BLaER1 treated with 17β-estradiol and CSF1 and Interleukin-3, amounts not matched to agents 10 nM and 100 nM (cell line): Measurements from ENCODE around the gene NOL4L.
A peak's percentile ranks its signal among the peaks of the same experiment; 100 is the strongest.

ENCODE experiments used
- H3K27ac ChIP-seq, 11 experiments: shearing (Covaris generic); formaldehyde crosslinking; 2 replicates each; pipeline ENCODE4 v1.8.1; 2022
- H3K27me3 ChIP-seq, 11 experiments: shearing (Covaris generic); formaldehyde crosslinking; 2 replicates each; pipeline ENCODE4 v1.8.1; 2022
- H3K36me3 ChIP-seq, 11 experiments: shearing (Covaris generic); formaldehyde crosslinking; 2 replicates each; pipeline ENCODE4 v1.8.1; 2022
- H3K4me1 ChIP-seq, 10 experiments: shearing (Covaris generic); formaldehyde crosslinking; 2 replicates each; pipeline ENCODE4 v1.8.1; 2022
- H3K4me2 ChIP-seq, 11 experiments: shearing (Covaris generic); formaldehyde crosslinking; 2 replicates each; pipeline ENCODE4 v1.8.1; 2022
- H3K4me3 ChIP-seq, 10 experiments: shearing (Covaris generic); formaldehyde crosslinking; 2 replicates each; pipeline ENCODE4 v1.8.1; 2022
- H3K9ac ChIP-seq, 11 experiments: shearing (Covaris generic); formaldehyde crosslinking; 2 replicates each; pipeline ENCODE4 v1.8.1; 2022
- H3K9me3 ChIP-seq, 11 experiments: shearing (Covaris generic); formaldehyde crosslinking; replicated peaks in 1 of 11; 2 replicates each; pipeline ENCODE4 v1.8.1; 2022
- H4K20me1 ChIP-seq, 11 experiments: shearing (Covaris generic); formaldehyde crosslinking; 2 replicates each; pipeline ENCODE4 v1.8.1; 2022
- Cebpa-rat ChIP-seq, 11 experiments: shearing (Covaris generic); IDR thresholded peaks; 2 replicates each; pipeline ENCODE4 v1.8.1; 2022

The NOL4L gene

DNA sequence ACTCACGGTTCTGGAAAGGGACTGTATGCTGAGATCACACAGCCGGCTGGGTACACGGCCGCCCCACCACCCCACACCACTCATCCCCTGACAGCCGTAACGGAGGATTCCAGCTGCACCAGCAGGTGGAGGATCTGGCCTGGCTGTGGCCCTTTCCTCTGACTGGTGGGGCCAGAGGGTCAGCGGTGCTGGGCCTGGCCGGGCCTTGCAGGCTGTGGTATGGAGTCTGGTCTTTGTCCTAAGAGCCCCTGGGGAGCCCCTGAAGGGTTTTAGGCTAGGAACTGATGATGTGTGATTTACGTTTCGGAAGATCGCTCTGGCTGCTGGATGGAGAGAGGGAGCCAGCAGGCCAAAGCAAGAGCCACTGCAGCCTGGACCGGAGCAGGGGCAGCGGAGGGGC lies 26.6 kb downstream of the NOL4L start:
- Histone ChIP-seq H3K9ac (peak overlapping the region in 1 of 11 experiments; percentile 31; a peak in 1 of 22 replicates), H3K4me1 (peaks cover 56 to 88% (median 75%) of the 10 kb centered on the region in 10 experiments), H3K27ac (no peak overlapping the region; a peak in 1 of 22 replicates), H3K4me2 (peak overlapping the region in 6 of 11 experiments; percentile 5 to 85 (median 27); a peak in 7 of 22 replicates), H3K4me3 (no peak overlapping the region), H4K20me1 (peaks cover 0 to 82% (median 44%) of the 10 kb centered on the region in 11 experiments; a peak in 17 of 22 replicates), H3K27me3 (no peaks in the 10 kb centered on the region), H3K9me3 (no peaks in the 10 kb centered on the region), H3K36me3 (no peaks in the 10 kb centered on the region)
- TF ChIP-seq Cebpa-rat (IDR thresholded peaks at IDR 0.05): no peak

DNA sequence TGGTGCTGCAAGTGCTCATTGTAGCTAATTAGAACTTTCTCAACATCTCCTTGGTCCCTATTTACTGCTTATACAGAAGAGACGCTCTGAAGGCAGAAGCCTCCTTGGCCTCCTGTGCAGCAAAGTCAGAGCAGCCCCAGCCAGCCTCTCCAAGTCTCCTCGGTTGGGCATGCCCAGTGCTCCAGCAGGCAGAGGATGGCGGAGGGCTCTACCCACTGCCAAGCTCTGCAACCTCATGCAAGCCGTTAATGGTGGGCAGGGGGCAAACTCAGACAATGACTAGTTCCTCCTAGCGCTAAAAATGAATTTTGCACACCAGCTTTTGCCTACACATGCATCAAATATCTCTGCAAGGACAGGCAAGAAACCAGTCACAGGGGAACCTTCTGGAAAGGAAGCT lies 27.8 kb downstream of the NOL4L start:
- Histone ChIP-seq H3K4me3 (no peak overlapping the region), H3K27ac (no peak overlapping the region), H4K20me1 (peaks cover 0 to 87% (median 39%) of the 10 kb centered on the region in 11 experiments; a peak in 17 of 22 replicates), H3K27me3 (no peaks in the 10 kb centered on the region), H3K4me1 (peaks cover 66 to 97% (median 86%) of the 10 kb centered on the region in 10 experiments), H3K9me3 (no peaks in the 10 kb centered on the region), H3K36me3 (no peaks in the 10 kb centered on the region), H3K9ac (0 out of 22 replicates have a peak overlapping the region, but pooled peaks of 1 of the 11 experiments have one; percentile 7), H3K4me2 (peak overlapping the region in 10 of 11 experiments; percentile 8 to 37 (median 19); a peak in 9 of 22 replicates)
- TF ChIP-seq Cebpa-rat (IDR thresholded peaks at IDR 0.05): no peak

DNA sequence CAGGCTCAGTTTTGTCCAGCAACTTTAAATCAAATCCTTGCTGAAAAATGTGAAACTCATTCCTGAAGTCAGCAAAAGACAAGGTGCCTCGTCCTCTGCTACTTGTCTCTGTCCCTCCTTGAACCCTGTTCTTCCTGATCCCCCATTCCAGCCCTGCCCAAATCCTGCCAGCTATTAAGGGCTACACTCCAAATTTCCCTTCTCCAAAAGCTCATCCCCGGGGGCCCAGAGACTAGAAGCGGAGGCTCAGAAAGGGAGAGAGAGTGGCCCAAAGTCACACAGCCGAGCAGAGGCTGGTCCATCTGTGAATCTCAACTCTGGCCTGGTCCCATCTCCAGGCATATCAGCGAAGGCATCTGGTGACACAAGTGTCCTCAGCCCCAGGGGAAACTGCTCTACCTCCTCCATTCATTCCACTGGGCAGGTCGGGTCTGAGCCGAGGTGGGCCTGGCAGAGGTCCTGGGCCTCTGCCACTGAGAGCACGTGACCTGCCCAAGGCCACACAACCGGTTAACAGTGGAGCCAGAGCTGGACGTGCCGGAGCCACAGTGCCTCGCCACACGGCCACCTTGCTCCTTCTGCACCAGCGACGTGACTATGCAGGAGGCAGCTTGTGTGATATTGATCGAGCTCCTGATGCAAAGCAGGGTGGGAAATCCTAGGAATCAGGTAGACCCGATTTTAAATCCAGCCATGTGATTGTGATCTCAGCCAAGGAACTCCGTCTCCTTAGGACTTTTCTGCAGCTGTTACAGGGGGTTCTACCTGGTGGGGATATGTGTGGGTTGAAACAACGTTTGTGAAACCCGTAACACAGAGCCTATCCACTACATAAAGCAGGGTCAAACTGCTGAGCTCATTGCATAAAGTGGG lies 28.6 kb downstream of the NOL4L start:
- peak overlapping the region in 4 of 11 experiments; percentile 2 to 72 (median 47); a peak in 3 of 22 replicates for H3K27ac ChIP-seq
- peak overlapping the region in 6 of 11 experiments; percentile 12 to 29 (median 19); a peak in 3 of 22 replicates for H3K4me2 ChIP-seq

DNA sequence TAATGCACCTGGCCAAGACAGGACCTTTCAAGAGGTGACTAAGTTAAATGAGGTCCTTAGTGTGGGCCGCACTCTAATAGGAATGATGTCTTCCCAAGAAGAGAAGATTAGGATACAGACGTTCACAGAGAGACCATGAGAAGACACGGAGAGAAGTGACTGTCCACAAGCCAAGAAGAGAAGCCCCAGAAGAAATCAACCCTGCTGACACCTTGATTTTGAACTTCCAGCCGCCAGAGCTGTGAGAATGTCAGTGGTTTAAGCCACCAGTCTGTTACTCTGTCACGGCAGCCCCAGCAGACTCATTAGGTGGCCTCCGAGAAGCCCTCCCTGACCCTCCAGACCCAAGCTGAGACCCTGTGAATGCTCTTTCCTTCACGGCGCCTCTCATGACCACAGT lies 29.5 kb downstream of the NOL4L start:
- no peaks in the 10 kb centered on the region for H3K36me3 ChIP-seq
- H3K9me3 ChIP-seq: peaks cover 0 to 9% (median 3%) of the 10 kb centered on the region in 11 experiments; a peak in 9 of 22 replicates
- no peak for TF ChIP-seq Cebpa-rat (IDR thresholded peaks at IDR 0.05)
- H4K20me1 ChIP-seq: peaks cover 0 to 69% (median 22%) of the 10 kb centered on the region in 11 experiments; a peak in 14 of 22 replicates
- peak overlapping the region in 3 of 11 experiments; percentile 56 to 72 (median 71); a peak in 5 of 22 replicates for H3K27ac ChIP-seq
- peak overlapping the region in 7 of 11 experiments; percentile 65 to 82 (median 78); a peak in 11 of 22 replicates for H3K4me2 ChIP-seq
- peaks cover 56 to 80% (median 69%) of the 10 kb centered on the region in 10 experiments for H3K4me1 ChIP-seq
- no peak overlapping the region for H3K9ac ChIP-seq
- H3K4me3 ChIP-seq: no peak overlapping the region
- no peaks in the 10 kb centered on the region for H3K27me3 ChIP-seq

More for the DNA sequence above, 28.6 kb downstream of the NOL4L start:
- no peaks in the 10 kb centered on the region for H3K27me3 ChIP-seq
- no peaks in the 10 kb centered on the region for H3K36me3 ChIP-seq
- H4K20me1 ChIP-seq: peaks cover 0 to 79% (median 32%) of the 10 kb centered on the region in 11 experiments; a peak in 17 of 22 replicates
- H3K9ac ChIP-seq: peak overlapping the region in 1 of 11 experiments; percentile 38; a peak in 2 of 22 replicates
- no peaks in the 10 kb centered on the region for H3K9me3 ChIP-seq
- no peak for TF ChIP-seq Cebpa-rat (IDR thresholded peaks at IDR 0.05)
- H3K4me1 ChIP-seq: peaks cover 66 to 89% (median 78%) of the 10 kb centered on the region in 10 experiments
- no peak overlapping the region for H3K4me3 ChIP-seq

DNA sequence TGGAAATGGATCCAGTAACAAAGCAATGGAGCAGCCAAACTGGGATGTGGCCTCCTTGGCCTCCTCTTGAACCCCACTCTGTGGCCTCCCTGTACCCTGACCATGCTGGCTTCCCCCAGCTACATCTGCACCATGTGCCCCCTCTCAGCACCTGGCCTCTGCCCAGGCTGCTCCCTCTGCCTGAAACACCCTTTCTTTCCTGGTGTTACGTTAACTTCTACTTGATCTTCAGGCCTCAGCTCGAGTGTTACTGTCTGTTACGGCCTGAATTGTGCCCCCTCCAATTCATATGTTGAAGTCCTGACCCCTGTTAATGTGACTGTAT lies 30.2 kb downstream of the NOL4L start:
- Histone ChIP-seq H3K4me2 (peak overlapping the region; percentile 65 to 85 (median 78)), H3K4me1 (peaks cover 50 to 73% (median 62%) of the 10 kb centered on the region in 10 experiments), H3K9me3 (peaks cover 4 to 15% (median 10%) of the 10 kb centered on the region in 11 experiments; a peak in 18 of 22 replicates), H4K20me1 (peaks cover 0 to 63% (median 15%) of the 10 kb centered on the region in 11 experiments; a peak in 13 of 22 replicates), H3K4me3 (no peak overlapping the region), H3K27ac (peak overlapping the region in 9 of 11 experiments; percentile 28 to 72 (median 54); a peak in 17 of 22 replicates), H3K9ac (peak overlapping the region in 4 of 11 experiments; percentile 3 to 53 (median 20); a peak in 3 of 22 replicates), H3K27me3 (no peaks in the 10 kb centered on the region), H3K36me3 (peaks cover 0 to 5% (median 0%) of the 10 kb centered on the region in 11 experiments; a peak in 4 of 22 replicates)
- no peak for TF ChIP-seq Cebpa-rat (IDR thresholded peaks at IDR 0.05)

DNA sequence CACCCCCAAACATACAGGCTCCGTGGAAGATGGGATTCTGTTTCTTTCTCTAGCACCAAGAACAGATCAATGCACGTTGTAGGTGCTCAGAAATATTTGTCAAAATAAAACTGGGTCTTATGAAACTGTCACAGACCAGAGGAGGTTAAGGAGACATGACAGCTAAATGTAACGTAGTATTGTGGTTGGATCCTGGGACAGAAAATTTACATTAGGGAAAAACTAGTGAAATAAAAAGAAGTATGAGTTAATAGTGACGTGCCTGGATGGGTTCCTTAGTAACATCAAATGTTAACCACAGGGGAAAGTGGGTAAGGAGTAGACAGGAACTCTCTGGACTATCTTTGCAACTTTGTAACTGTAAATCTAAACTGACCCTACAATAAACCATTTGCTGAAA lies 31.5 kb downstream of the NOL4L start:
- Histone ChIP-seq H3K27me3 (no peaks in the 10 kb centered on the region), H3K9me3 (peaks cover 7 to 27% (median 20%) of the 10 kb centered on the region in 11 experiments; a peak in 19 of 22 replicates), H3K4me3 (no peak overlapping the region), H3K36me3 (peaks cover 0 to 14% (median 6%) of the 10 kb centered on the region in 11 experiments; a peak in 5 of 22 replicates), H3K4me2 (peak overlapping the region; percentile 62 to 82 (median 73)), H3K9ac (peak overlapping the region in 3 of 11 experiments; percentile 2 to 52 (median 4); a peak in 4 of 22 replicates), H3K4me1 (peaks cover 38 to 60% (median 51%) of the 10 kb centered on the region in 10 experiments), H4K20me1 (peaks cover 0 to 51% (median 7%) of the 10 kb centered on the region in 11 experiments; a peak in 9 of 22 replicates), H3K27ac (peak overlapping the region in 9 of 11 experiments; percentile 13 to 63 (median 40); a peak in 10 of 22 replicates)
- TF ChIP-seq Cebpa-rat (IDR thresholded peaks at IDR 0.05): no peak

DNA sequence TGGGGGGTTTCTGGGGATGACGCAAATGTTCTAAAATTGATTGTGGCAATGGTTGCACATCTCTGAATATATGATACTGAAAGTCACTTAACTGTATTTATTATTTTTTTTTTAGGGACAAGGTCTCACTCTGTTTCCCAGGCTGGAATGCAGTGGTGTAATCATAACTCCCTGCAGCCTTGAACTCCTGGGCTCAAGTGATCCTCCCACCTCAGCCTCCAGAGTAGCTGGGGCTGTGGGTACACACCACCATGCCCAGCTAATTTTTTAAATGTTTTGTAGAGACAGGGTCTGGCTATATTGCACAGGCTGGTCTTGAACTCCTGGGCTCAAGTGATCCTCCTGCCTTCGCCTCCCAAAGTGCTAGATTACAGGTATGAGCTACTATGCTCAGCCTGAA lies 33.4 kb downstream of the NOL4L start:
- no peak for TF ChIP-seq Cebpa-rat (IDR thresholded peaks at IDR 0.05)
- H3K36me3 ChIP-seq: peaks cover 0 to 14% (median 6%) of the 10 kb centered on the region in 11 experiments; a peak in 5 of 22 replicates
- H3K4me3 ChIP-seq: no peak overlapping the region
- peaks cover 43 to 57% (median 48%) of the 10 kb centered on the region in 10 experiments for H3K4me1 ChIP-seq
- H3K27me3 ChIP-seq: no peaks in the 10 kb centered on the region
- H4K20me1 ChIP-seq: peaks cover 0 to 47% (median 0%) of the 10 kb centered on the region in 11 experiments; a peak in 7 of 22 replicates
- peaks cover 7 to 31% (median 20%) of the 10 kb centered on the region in 11 experiments; a peak in 19 of 22 replicates for H3K9me3 ChIP-seq
- H3K27ac ChIP-seq: no peak overlapping the region
- no peak overlapping the region for H3K9ac ChIP-seq
- H3K4me2 ChIP-seq: no peak overlapping the region

DNA sequence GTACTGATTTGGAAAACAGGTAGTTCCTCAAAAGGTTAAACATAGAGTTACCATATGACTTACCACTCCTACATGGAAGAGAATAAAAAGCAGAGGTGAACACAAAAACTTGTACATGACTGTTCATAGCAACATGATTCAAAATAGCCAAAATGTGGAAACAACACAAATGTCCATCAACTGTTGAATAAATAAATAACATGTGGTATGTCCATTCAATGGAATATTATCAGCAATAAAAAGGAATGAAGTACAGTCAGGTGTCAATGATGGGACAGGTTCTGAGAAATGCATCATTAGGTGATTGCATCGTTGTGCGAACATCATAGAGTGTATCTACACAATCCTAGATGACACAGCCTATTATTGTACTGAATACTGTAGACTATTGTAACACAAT lies 35.3 kb downstream of the NOL4L start:
- no peaks in the 10 kb centered on the region for H3K27me3 ChIP-seq
- peaks cover 37 to 56% (median 51%) of the 10 kb centered on the region in 10 experiments for H3K4me1 ChIP-seq
- peaks cover 0 to 14% (median 6%) of the 10 kb centered on the region in 11 experiments; a peak in 5 of 22 replicates for H3K36me3 ChIP-seq
- peaks cover 0 to 42% (median 0%) of the 10 kb centered on the region in 11 experiments; a peak in 7 of 22 replicates for H4K20me1 ChIP-seq
- no peak overlapping the region for H3K9ac ChIP-seq
- H3K9me3 ChIP-seq: peaks cover 7 to 31% (median 20%) of the 10 kb centered on the region in 11 experiments; a peak in 19 of 22 replicates
- H3K4me3 ChIP-seq: no peak overlapping the region
- no peak for TF ChIP-seq Cebpa-rat (IDR thresholded peaks at IDR 0.05)
- H3K4me2 ChIP-seq: no peak overlapping the region
- H3K27ac ChIP-seq: no peak overlapping the region
